Activated naive CD8-positive, alpha-beta T cell treated with anti-CD3 and anti-CD28 coated beads, Interleukin-2, amount 10 ng/mL, durations not matched to agents 7 days and 5 days (primary cell): ENCODE measurements around the gene SHB. TPM values are rescaled to one million over a fixed set of nuclear protein-coding genes. Genes with fewer than 3 reads are reported as not detected.

ENCODE experiments used
- ATAC-seq: fragments of 150-1000 bp; cut with Tn5 transposase; one replicate; pipeline ENCODE4 v1.10.0; 2021; ENCODE audit warnings: low read depth, moderate library complexity
- POLR2A ChIA-PET: fragments of 350-600 bp; sonication (Branson Sonifier 250); formaldehyde crosslinking; loops from one replicate; lab custom pipeline; 2021; ENCODE audit warnings: antibody characterized with exemption; lab: Charles Lee
- DNase-seq: peaks from one replicate; pipeline ENCODE4 v3.0.0; 2021
- H3K27ac Mint-ChIP-seq: one replicate; pipeline ENCODE4 v1.8.0; 2022; ENCODE audit warnings: mild to moderate bottlenecking, mixed read lengths
- H3K27me3 Mint-ChIP-seq: one replicate; pipeline ENCODE4 v1.8.0; 2022; ENCODE audit warnings: mild to moderate bottlenecking, moderate library complexity, mixed read lengths
- H3K36me3 Mint-ChIP-seq: one replicate; pipeline ENCODE4 v1.8.0; 2021; ENCODE audit warnings: mild to moderate bottlenecking, mixed read lengths
- H3K4me1 Mint-ChIP-seq: one replicate; pipeline ENCODE4 v1.8.0; 2021; ENCODE audit warnings: mixed read lengths
- H3K4me3 Mint-ChIP-seq: one replicate; pipeline ENCODE4 v1.8.0; 2022; ENCODE audit warnings: mild to moderate bottlenecking, moderate library complexity, mixed read lengths
- H3K9me3 Mint-ChIP-seq: one replicate; pipeline ENCODE4 v1.8.0; 2021; ENCODE audit warnings: mixed read lengths
- total RNA-seq, 2 experiments: library from RNA; stranded (reverse); gene quantifications; one replicate each; pipeline ENCODE4 v1.2.3, GENCODE V29; 2021

The SHB gene
- total RNA-seq, 2 experiments from 2014 or later, result 0.78 to 1.1 TPM

- H3K36me3 Mint-ChIP-seq, result no peaks in the 10 kb centered on the region
- ATAC-seq, result no peak
- H3K27me3 Mint-ChIP-seq, result peaks cover 34% of the 10 kb centered on the region
- H3K4me3 Mint-ChIP-seq, result no peak overlapping the region
- H3K9me3 Mint-ChIP-seq, result no peaks in the 10 kb centered on the region
- no peak overlapping the region for H3K27ac Mint-ChIP-seq
- POLR2A ChIA-PET, result no interaction called here
- no peak for DNase-seq
- peaks cover 14% of the 10 kb centered on the region for H3K4me1 Mint-ChIP-seq
Measured at GRCh38 chr9:38064842-38065368, 4.1 kb downstream of the SHB start.

GRCh38 chr9:38063363-38063707 is 5.7 kb downstream of the SHB start:
- POLR2A ChIA-PET, result no interaction called here

GRCh38 chr9:38062498-38063362 is 6.3 kb downstream of the SHB start:
- no peak overlapping the region for H3K27ac Mint-ChIP-seq
- peaks cover 11% of the 10 kb centered on the region for H3K4me1 Mint-ChIP-seq
- POLR2A ChIA-PET, result no interaction called here
- H3K9me3 Mint-ChIP-seq, result no peaks in the 10 kb centered on the region
- peaks cover 35% of the 10 kb centered on the region for H3K27me3 Mint-ChIP-seq
- DNase-seq (no peak), ATAC-seq (no peak)
- H3K4me3 Mint-ChIP-seq, result no peak overlapping the region
- H3K36me3 Mint-ChIP-seq, result no peaks in the 10 kb centered on the region

More at GRCh38 chr9:38063363-38063707, 5.7 kb downstream of the SHB start:
- Mint-ChIP-seq H3K4me3 (no peak overlapping the region), H3K27me3 (peaks cover 35% of the 10 kb centered on the region), H3K9me3 (no peaks in the 10 kb centered on the region), H3K4me1 (peaks cover 11% of the 10 kb centered on the region), H3K36me3 (no peaks in the 10 kb centered on the region), H3K27ac (no peak overlapping the region)
- DNase-seq, result no peak
- ATAC-seq, result no peak

GRCh38 chr9:38062106-38062497 is 6.9 kb downstream of the SHB start:
- Mint-ChIP-seq H3K4me3 (no peak overlapping the region), H3K27ac (no peak overlapping the region), H3K27me3 (peaks cover 30% of the 10 kb centered on the region), H3K9me3 (no peaks in the 10 kb centered on the region), H3K36me3 (no peaks in the 10 kb centered on the region), H3K4me1 (peaks cover 10% of the 10 kb centered on the region)
- ATAC-seq (no peak), DNase-seq (no peak)
- POLR2A ChIA-PET, result no interaction called here

GRCh38 chr9:38061326-38061977 is 7.6 kb downstream of the SHB start:
- Mint-ChIP-seq H3K27ac (no peak overlapping the region), H3K4me1 (peaks cover 5% of the 10 kb centered on the region)
- POLR2A ChIA-PET, result no interaction called here

GRCh38 chr9:38060681-38061080 is 8.3 kb downstream of the SHB start:
- Mint-ChIP-seq H3K4me1 (peaks cover 3% of the 10 kb centered on the region), H3K36me3 (no peaks in the 10 kb centered on the region), H3K27me3 (peaks cover 19% of the 10 kb centered on the region), H3K27ac (no peak overlapping the region), H3K4me3 (no peak overlapping the region), H3K9me3 (no peaks in the 10 kb centered on the region)
- POLR2A ChIA-PET, result no interaction called here
- DNase-seq (no peak), ATAC-seq (no peak)

More at GRCh38 chr9:38061326-38061977, 7.6 kb downstream of the SHB start:
- no peak for DNase-seq
- H3K4me3 Mint-ChIP-seq, result no peak overlapping the region
- ATAC-seq, result no peak
- H3K36me3 Mint-ChIP-seq, result no peaks in the 10 kb centered on the region
- no peaks in the 10 kb centered on the region for H3K9me3 Mint-ChIP-seq
- peaks cover 27% of the 10 kb centered on the region for H3K27me3 Mint-ChIP-seq

GRCh38 chr9:38059233-38059936 is 9.6 kb downstream of the SHB start:
- POLR2A ChIA-PET, result no interaction called here
- peaks cover 4% of the 10 kb centered on the region for H3K4me1 Mint-ChIP-seq
- H3K27ac Mint-ChIP-seq, result no peak overlapping the region
- no peak for DNase-seq
- H3K4me3 Mint-ChIP-seq, result no peak overlapping the region
- H3K9me3 Mint-ChIP-seq, result no peaks in the 10 kb centered on the region
- H3K36me3 Mint-ChIP-seq, result no peaks in the 10 kb centered on the region
- peaks cover 9% of the 10 kb centered on the region for H3K27me3 Mint-ChIP-seq
- ATAC-seq, result no peak

- H3K27me3 Mint-ChIP-seq, result peaks cover 8% of the 10 kb centered on the region
- H3K4me1 Mint-ChIP-seq, result peaks cover 4% of the 10 kb centered on the region
- no peak for DNase-seq
- no peak for ATAC-seq
- no peak overlapping the region for H3K4me3 Mint-ChIP-seq
- POLR2A ChIA-PET, result no interaction called here
- H3K9me3 Mint-ChIP-seq, result no peaks in the 10 kb centered on the region
- no peak overlapping the region for H3K27ac Mint-ChIP-seq
- no peaks in the 10 kb centered on the region for H3K36me3 Mint-ChIP-seq
Measured at GRCh38 chr9:38058452-38059232, 10.4 kb downstream of the SHB start.

- H3K27ac Mint-ChIP-seq, result no peak overlapping the region
- peaks cover 8% of the 10 kb centered on the region for H3K27me3 Mint-ChIP-seq
Measured at GRCh38 chr9:38057416-38058195, 11.4 kb downstream of the SHB start.

GRCh38 chr9:38054653-38055052 is 14.4 kb downstream of the SHB start:
- peaks cover 8% of the 10 kb centered on the region for H3K27me3 Mint-ChIP-seq
- no peak for ATAC-seq
- DNase-seq, result no peak
- POLR2A ChIA-PET, result no interaction called here
- no peaks in the 10 kb centered on the region for H3K9me3 Mint-ChIP-seq
- no peak overlapping the region for H3K4me3 Mint-ChIP-seq
- H3K4me1 Mint-ChIP-seq, result peaks cover 4% of the 10 kb centered on the region
- H3K36me3 Mint-ChIP-seq, result no peaks in the 10 kb centered on the region
- no peak overlapping the region for H3K27ac Mint-ChIP-seq

More at GRCh38 chr9:38057416-38058195, 11.4 kb downstream of the SHB start:
- POLR2A ChIA-PET, result no interaction called here
- ATAC-seq (no peak), DNase-seq (no peak)
- peaks cover 4% of the 10 kb centered on the region for H3K4me1 Mint-ChIP-seq
- no peaks in the 10 kb centered on the region for H3K9me3 Mint-ChIP-seq
- H3K4me3 Mint-ChIP-seq, result no peak overlapping the region
- H3K36me3 Mint-ChIP-seq, result no peaks in the 10 kb centered on the region

- Mint-ChIP-seq H3K4me3 (no peak overlapping the region), H3K4me1 (peaks cover 4% of the 10 kb centered on the region), H3K27me3 (peaks cover 8% of the 10 kb centered on the region), H3K9me3 (no peaks in the 10 kb centered on the region), H3K36me3 (no peaks in the 10 kb centered on the region), H3K27ac (no peak overlapping the region)
- ATAC-seq (no peak), DNase-seq (no peak)
- POLR2A ChIA-PET, result no interaction called here
Measured at GRCh38 chr9:38053697-38054461, 15.1 kb downstream of the SHB start.
